ENCODE data around the gene ANKRD10.
"Not testable (repeated sequence)": the region's sequence is repeated elsewhere in the genome, so short reads cannot be mapped to it uniquely, and the experiment has no call there.

The ANKRD10 gene

DNA sequence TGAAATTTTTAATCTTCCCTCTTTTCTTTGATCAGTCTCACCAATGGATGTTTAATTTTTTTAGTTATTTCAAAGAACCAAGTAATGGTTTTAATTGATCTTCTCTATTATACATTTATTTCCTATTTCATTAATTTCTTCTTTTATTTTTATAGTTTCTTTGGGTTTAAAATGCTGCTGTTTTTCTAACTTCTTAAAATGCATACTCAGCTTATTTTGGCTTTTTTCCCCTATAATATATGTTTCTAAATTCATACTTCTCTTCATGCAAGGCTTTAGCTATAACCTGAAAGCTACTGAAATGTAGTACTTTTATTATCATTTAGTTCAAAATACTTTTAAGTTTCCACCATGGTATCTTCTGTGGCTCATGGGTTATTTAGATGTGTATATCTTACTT lies 53.9 kb downstream of the ANKRD10 start:
- DNase-seq = no peak

DNA sequence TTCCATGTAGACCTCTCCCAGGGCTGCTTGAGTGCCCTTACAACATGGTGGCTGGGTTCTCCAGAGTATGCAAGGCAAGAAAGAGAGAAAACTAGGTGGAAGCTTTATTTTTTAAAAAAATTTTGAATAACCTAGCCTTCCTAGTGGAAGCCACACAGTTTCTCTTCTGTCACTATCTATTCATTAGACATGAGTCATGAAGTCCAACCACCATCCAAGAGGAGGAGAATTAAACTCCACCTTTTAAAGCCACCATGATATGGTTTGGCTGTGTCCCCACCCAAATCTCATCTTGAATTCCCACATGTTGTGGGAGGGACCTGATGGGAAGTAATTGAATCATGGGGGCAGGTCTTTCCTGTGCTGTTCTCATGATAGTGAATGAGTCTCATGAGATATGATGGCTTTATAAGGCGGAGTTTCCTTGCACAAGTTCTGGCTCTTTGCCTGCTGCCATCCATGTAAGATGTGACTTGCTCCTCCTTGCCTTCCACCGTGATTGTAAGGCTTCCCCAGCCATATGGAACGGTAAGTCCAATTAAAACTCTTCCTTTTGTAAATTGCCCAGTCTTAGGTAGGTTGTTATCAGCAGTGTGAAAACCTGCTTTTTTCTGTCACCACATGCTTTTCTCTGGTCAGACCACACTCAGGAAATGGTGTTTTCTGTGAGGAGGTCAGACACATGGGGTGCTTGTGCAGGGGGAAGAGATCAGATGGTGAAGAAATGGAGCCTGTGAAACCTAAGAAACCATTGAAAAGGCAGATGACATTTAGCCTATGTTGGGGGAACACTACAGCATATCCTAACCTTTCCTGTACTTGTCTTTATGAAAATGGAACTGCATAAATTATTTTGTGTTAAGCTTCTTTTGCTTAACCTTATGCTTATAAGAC lies 57.7 kb downstream of the ANKRD10 start:
- no peak for DNase-seq

DNA sequence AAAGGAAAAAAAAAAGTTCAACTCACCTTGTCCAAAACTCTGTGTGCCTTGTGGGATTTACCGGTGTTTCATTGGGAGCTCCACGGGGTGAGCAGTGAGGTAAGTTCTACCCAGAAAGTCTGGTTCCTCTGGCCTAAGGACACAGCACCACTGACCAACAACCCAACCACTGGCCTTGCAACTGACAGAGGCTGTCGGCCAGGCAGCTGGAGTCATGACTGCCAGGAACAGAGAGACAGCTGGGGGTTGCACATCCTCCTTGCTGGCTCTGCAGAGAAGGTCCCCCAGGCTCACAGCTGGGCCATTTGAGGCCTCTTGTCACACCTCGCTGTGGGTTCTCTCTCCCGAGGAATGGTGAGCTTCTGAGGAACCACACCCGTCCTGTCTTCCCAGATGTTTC lies 59.5 kb downstream of the ANKRD10 start:
- DNase-seq = no peak

DNA sequence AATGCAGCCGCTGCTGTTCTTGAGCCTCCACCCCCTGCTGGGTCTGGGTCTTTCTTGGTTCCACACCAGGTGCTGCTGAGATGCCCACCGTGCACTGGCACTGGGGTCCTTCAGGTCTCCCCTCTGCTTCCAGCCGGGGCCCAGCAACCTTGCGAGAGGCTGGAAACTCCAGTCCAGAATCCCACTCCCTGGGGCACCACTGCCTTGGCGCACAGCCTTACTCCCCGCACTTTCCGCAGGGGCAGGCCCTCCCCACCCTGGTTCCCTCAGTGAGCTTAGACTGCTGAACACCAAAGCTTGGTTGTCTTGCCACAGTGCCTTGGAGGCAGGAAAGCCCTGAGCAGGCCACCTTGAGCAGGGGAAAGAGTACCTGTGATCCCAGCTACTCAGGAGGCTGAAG lies 60.0 kb downstream of the ANKRD10 start:
- no peak for DNase-seq

DNA sequence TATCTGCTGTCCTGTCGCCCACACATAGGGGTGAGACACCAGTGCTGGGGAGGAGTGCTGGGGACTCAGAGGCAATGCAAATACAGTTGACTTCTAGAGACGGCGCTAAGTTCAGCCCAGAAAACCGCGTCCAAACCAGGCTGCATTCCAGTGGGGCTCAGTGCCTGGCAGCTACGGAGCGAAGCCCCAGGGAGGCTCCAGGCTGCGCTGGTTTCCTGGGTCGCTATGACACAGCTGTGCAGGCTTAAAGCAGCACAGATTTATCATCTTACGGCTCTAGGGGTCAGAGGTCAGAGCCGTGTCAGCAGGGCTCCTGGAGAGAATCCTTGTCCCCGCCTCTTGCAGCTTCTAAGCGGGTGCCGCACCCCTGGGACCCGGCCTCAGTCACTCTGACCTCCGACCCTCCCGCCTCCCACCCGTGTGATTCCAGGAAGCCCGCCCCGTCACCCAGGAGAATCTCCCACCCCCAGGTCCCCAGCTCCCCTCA lies 61.6 kb downstream of the ANKRD10 start:
- DNase-seq = no peak

GRCh38 chr13:110850840-110851239 lies 64.0 kb downstream of the ANKRD10 start:
- no peak for DNase-seq

GRCh38 chr13:110850006-110850405 lies 64.9 kb downstream of the ANKRD10 start:
- no peak for DNase-seq

DNA sequence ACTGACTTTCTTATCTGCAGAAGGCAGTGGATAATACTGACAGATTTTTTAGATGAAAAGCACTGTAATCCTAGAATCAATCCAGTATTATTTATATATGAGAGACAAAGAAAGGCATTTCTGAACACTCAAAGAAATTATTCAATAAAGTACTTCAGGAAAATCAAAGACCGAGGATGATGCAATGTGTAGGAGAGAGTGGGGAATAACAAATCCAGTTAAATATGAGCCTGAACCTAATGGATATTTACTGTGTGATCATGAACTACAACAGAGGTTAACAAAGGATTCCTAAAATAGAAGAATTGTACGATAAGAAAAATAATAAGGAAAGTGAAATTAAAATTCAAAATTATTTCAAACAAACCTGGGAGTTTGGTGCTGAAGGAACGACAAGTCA lies 69.3 kb downstream of the ANKRD10 start:
- no peak for DNase-seq

DNA sequence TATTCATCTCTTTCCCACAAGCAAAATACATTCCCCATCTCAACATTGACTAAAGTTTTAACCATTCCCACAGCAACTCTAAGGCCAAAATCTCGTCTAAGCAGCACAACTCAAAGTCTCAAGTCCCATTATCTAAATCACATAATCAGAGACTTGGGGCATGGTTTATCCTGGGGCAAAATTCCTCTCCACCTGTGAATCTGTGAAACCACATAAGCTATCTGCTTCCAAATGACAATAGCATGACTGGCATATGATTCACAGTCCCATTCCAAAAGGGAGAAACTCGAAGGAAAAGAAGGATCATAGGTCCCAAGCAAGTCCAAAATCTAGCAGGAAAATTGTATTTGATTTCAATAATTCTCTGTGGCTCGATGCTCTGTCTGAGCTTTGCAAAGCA lies 73.0 kb downstream of the ANKRD10 start:
- no peak for DNase-seq

- no peak for DNase-seq
Observed at GRCh38 chr13:110841406-110841805, 73.5 kb downstream of the ANKRD10 start.

GRCh38 chr13:110838867-110839538 lies 75.9 kb downstream of the ANKRD10 start:
- no peak for DNase-seq

DNA sequence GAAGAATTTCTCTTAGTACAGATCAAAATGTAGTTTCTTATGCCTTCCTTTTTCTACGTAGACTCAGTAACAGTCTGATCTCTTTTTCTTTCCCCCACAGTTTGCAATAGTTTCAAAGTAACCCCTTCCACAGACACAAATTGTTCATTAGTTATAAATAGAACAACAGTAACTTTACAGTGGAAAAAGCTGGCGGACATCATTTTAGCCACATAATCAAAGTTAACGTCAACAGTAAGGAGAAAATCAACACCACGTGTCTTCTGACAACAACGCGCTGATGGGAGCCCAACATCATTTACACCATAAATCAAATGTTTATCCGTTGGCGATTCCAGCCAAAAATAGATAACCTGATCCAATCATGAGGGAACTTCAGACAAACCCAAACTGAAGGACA lies 76.8 kb downstream of the ANKRD10 start:
- DNase-seq = no peak

DNA sequence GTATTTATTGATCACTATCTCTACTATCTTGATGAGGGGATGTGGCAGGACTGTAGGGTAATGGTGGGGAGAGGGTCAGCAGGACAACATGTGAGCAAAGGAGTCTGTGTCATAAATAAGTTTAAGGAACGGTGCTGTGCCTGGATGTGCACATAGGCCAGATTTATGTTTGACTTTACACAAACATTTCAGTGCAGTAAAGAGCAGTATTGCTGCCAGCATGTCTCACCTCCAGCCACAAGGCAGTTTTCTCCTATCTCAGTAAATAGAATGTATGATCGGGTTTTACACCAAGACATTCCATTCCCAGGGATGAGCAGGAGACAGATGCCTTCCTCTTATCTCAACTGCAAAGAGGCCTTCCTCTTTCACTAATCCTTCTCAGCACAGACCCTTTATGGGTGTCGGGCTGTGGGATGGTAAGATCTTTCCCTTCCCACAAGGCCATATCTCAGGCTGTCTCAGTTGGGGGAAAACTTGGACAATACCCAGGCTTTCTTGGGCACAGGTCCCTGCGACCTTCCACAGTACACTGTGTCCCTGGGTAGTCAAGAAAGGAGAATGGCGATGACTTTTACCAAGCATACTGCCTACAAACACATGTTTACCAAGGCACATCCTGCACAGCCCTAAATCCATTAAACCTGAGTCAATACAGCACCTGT lies 77.3 kb downstream of the ANKRD10 start:
- DNase-seq = not testable (repeated sequence)

GRCh38 chr13:110836605-110836903 lies 78.3 kb downstream of the ANKRD10 start:
- DNase-seq = no peak

GRCh38 chr13:110835721-110836604 lies 78.9 kb downstream of the ANKRD10 start:
- no peak for DNase-seq

- no peak for DNase-seq
Observed at GRCh38 chr13:110834572-110834971, 80.3 kb downstream of the ANKRD10 start.

- DNase-seq = no peak
Observed at GRCh38 chr13:110832531-110832930, 82.3 kb downstream of the ANKRD10 start.

DNA sequence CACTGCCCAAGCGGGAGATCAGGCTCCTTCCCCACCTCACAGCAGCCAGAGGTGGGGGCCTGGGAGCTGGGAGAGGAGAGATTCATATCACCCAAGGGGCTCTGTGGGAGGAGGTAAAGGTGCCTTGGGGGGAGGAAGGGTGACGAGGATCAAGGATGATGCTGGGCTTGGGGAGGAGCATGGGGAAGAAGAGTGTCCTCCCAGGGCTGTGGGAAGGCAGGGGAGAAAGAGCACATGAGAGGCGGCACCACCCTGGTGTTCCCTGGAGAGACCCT lies 82.7 kb downstream of the ANKRD10 start:
- DNase-seq = no peak

DNA sequence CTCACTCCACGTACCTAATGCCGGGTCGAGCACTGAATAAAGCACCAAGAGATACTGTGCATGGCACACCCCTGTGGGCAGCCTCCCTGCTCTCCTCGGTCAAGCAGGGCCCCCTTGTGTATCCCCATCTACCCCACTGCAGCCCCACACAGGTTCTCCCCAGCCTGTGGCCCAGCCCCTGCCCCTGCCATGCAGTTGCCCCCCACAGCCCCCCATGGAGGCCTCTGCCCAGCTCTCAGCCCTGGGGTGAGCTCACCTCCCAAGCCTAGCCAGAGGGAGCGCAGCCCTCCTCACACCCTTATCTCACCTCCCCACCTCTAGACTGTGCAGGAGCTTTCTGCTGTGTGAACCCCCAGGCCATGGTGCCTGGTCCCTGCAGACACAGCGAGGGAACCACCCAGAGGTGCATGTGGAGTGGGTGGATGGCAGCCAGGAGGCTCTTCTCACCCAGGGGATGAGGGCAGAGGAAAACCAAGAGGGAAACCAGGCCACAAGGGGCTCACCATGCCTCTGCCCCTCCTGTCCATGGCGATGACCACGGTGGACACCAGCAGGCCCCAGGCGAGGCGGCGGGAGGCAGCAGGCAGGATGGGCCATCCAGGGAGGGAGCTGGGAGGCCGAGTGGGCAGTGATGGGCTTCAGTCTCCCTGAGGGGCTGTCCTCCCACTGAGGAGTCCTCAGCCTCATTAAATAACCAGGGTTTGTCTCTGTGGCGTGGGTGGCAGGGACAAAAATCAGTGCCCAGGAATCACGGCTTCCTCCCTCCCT lies 83.2 kb downstream of the ANKRD10 start:
- no peak for DNase-seq

- no peak for DNase-seq
Observed at GRCh38 chr13:110830800-110831371, 84.0 kb downstream of the ANKRD10 start.

GRCh38 chr13:110830331-110830730 lies 84.5 kb downstream of the ANKRD10 start:
- DNase-seq = no peak

GRCh38 chr13:110829486-110829885 lies 85.4 kb downstream of the ANKRD10 start:
- DNase-seq = no peak

Data from retina (tissue), 1 donor.